Measurements from ENCODE around the gene FBXO47.

DNA sequence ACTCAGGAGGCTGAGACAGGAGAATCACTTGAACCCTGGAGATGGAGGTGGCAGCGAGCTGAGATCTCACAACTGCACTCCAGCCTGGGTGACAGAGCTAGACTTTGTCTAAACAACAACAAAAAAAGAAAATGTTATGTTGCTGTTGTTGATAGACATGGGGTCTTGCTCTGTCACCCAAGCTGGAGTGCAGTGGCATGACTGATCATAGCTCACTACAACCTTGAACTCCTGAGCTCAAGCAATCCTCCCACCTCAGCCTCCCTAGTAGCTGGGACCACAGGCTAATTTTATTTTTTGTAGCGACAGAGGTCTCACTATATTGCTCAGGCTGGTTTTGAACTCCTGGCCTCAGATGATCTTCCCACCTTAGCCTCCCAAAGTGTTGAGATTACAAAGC, 20.0 kb downstream of the FBXO47 start:
- TF ChIP-seq POLR2A (IDR thresholded peaks at IDR 0.05) (no peak), POLR2AphosphoS5 (IDR thresholded peaks at IDR 0.05) (no peak)
- TF ChIP-seq, protein P1, sequence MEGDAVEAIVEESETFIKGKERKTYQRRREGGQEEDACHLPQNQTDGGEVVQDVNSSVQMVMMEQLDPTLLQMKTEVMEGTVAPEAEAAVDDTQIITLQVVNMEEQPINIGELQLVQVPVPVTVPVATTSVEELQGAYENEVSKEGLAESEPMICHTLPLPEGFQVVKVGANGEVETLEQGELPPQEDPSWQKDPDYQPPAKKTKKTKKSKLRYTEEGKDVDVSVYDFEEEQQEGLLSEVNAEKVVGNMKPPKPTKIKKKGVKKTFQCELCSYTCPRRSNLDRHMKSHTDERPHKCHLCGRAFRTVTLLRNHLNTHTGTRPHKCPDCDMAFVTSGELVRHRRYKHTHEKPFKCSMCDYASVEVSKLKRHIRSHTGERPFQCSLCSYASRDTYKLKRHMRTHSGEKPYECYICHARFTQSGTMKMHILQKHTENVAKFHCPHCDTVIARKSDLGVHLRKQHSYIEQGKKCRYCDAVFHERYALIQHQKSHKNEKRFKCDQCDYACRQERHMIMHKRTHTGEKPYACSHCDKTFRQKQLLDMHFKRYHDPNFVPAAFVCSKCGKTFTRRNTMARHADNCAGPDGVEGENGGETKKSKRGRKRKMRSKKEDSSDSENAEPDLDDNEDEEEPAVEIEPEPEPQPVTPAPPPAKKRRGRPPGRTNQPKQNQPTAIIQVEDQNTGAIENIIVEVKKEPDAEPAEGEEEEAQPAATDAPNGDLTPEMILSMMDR (IDR thresholded peaks at IDR 0.05) = no peak

Measured in upper lobe of left lung (tissue), 4 donors.